Amygdala (tissue), 56 donors: Measurements from ENCODE around the gene FGF12.

ENCODE experiments used
- DNase-seq, 56 donors: peaks; one replicate each; lab custom pipeline; 2025; lab: John Stamatoyannopoulos, UW

FGF12 gene

DNA sequence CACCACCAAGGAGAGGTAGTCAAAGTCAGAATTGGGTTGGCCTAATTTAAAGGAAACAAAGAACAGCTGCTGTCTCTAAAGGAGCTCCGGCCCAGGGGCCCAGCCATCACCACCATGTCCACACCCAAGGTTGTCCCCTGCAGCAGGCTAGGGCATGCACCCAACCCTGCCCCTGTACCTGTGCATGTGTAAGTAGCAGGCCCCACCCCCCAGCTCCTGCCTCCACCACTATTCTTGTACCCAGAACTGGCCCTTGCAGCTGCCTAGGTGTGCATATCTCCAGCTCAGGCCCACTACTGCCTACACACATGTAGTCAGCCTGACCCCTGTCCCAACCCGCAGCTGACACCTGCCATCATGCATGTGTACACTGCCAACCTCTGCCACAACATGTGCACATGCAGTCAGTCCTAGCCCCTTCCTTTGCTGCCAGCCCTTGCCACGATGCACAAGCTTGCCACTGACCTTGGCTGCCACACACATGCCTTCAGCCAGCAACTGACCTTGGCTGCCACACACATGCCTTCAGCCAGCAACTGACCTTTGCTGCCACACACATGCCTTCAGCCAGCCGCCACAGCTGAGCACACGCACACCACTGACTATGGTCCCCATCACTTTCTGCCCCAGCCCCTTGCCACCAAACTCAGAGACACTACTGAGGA, 39.7 kb downstream of the FGF12 start:
- no peak for DNase-seq

- no peak for DNase-seq
These were observed 41.5 kb downstream of the FGF12 start for GRCh38 chr3:192685801-192686200.

GRCh38 chr3:192684151-192684550, 43.2 kb downstream of the FGF12 start:
- DNase-seq = no peak

DNA sequence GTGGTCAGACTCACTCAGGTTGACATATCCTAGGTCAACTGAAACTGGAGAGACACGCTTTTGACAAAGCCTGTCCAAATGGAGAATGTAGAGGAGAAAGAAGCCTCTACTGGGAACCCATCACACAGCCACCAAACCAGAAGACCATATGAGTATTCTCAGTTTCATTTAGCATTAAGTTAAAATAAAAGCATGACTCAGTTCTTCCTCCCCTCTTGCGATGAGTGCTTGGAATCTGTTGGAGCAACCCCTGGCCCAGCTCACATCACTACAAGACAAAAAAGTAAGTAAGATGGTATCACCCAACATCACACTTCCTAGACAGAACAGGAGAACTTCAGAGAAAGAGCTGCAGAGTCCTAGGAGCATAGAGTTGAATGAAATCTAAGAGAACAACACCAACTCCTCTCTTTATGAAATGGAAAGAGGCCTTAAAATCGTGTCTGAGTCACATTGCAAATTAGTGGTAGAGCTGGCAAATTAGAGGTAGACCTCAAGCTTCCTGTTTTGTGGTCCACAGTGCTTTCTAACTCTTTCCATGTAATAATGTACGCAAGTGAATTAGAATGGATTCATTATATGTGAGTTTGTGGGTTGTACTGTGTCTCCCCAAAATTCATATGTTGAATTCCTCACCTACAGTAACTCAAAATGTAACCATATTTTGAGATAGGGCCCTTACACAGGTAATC, 51.2 kb downstream of the FGF12 start:
- DNase-seq = no peak

DNA sequence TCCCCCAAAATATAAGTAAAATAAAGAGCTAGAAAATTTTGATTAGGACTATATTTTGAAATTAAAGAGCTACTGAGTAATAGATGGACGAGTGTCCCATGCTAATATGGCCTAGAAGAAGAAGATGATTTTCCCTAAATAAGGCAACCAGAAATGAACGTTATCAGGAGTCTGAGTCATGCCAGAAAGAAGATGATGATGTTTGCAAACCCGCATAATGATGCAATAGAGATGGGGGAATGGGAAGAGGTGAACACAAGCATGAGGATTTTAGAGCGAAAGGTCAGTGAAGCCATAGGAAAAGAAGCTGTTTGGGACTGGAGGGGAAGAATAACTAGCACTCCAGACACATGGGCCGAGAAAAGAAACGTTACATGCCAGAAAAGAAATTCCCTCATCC, 71.7 kb downstream of the FGF12 start:
- no peak for DNase-seq

GRCh38 chr3:192655040-192655439, 72.3 kb downstream of the FGF12 start:
- DNase-seq = no peak

- DNase-seq = no peak
These were observed 73.5 kb downstream of the FGF12 start for GRCh38 chr3:192653862-192654261.

GRCh38 chr3:192652727-192653126, 74.6 kb downstream of the FGF12 start:
- no peak for DNase-seq

DNA sequence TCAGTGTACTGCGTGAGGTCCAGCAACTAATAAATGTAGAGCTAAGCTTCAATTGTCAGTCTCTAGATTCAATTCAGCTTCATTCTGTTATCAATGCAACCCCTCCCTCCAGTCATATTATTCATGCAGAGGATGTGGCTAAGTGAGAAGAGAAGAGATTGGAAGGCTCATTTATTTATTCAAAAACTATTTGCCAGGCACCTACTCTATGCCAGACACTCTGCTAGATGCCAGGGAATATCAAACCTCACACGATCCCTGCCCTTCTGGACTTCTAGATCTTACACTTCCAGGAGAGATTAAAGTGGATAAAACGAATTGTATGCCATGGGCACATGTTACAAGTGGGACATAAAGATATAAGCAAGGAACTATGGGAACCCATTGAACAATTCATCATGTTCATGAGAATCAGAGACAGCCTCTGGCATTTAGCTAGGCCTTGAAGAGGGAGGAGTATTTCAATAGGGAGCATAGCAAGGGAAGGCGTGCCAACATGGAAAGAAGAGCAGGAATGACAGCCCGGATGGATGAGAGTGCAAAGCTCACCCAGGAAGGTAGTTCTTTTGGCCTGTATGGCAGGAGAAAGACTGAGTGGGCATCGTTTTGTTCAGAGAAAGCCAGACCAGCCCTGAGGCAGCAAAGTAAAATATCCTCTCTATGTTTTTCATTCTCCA, 75.4 kb downstream of the FGF12 start:
- no peak for DNase-seq

DNA sequence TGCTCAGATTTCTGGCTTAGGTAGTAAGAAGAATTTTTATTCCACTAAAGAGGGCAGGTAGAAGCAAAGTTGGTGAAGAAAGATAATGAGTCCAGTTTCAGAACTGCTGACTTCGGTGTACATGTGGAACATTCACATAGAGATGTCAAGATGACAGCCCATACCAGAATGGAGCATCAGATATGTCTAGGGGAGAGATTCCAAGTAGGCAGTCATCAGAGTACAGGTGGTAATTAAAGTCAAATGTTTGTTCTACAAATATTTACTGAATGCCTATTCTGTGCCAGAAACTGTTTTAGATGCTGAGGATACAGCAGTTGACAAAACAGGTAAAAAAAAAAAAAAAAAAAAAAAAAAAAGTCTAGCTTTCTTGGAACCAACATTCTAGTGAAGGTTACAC, 81.9 kb downstream of the FGF12 start:
- no peak for DNase-seq

DNA sequence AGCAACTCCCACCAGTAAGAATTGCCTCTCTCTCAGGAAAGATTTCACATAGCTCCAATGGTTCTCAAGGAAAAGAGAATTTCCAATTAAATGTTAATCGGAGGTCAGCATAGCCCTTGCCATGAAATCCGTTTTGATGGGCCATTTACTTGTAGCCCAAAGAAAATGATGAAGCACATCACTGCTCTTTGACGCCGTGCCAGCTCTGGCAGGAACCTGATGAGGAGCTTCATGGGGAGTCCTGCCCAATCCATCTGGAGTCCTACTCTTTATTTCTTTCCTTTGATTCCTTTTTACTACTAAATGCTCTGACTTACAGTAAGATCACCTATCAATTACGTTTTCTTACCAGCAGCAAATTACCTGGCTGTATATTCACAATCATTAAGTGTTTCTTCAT, 84.7 kb downstream of the FGF12 start:
- no peak for DNase-seq

GRCh38 chr3:192641919-192642318, 85.4 kb downstream of the FGF12 start:
- no peak for DNase-seq

- DNase-seq = no peak
These were observed 87.4 kb downstream of the FGF12 start for GRCh38 chr3:192639987-192640386.

DNA sequence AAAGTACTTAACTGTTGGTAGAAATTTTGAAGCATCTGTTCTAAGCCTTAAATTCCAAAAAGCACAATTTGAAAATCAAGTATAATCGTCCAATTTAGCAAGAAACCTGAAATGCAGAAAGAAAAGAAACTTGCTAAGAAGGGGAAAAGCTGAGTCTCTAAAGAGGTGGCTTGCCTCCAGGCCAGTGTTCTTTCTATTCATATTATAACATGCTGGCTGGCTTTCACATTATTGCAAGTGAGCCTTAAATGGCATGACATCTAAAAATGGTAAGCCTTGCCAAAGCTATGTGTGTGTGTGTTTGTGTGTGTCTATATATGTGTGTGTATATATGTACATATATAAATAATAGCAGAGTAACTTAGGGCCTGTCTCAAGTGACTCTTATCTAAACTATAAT, 89.5 kb downstream of the FGF12 start:
- DNase-seq = no peak

- no peak for DNase-seq
These were observed 90.6 kb downstream of the FGF12 start for GRCh38 chr3:192636517-192637444.

GRCh38 chr3:192629429-192629828, 97.9 kb downstream of the FGF12 start:
- no peak for DNase-seq

DNA sequence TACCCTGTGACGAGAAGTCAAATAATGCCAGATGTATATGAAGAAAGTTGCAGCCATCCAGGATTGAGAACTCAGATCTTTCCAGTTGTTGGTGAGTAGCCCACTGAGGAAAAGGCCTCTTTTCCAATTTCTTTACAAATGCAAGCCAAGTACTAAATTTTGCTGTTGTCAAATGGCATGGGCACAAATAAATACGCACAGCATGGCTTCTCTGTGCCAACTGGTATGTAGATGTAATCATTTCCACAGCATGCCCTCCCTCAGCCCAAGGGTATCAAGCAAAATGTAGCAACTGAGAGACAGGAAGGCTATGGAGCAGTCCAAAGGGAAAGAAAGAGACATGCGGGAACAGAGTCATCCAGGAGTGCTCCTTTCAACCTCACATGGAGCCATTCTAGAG, 105.4 kb downstream of the FGF12 start:
- DNase-seq = no peak

DNA sequence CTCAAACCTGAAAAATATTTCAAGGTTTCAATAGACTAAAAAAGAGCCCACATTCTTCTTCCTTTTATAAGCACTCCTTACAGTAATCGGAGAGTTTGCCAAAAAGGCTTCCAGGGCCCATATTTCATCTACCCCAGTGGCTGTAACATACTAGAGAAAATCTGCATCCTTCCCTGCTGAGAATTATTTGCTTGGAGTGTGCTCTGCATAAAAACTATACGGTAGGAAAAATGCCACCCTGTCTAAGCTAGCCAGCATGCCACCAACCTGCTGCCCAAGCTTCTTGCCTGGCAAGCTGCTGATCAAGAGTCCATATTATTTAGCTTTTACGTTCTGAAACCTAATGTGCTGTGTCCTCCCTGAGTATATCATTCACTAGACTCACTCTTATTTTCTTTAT, 107.1 kb downstream of the FGF12 start:
- DNase-seq = no peak

GRCh38 chr3:192611411-192611810, 115.9 kb downstream of the FGF12 start:
- DNase-seq = no peak

GRCh38 chr3:192608726-192609600, 118.4 kb downstream of the FGF12 start:
- no peak for DNase-seq
